Activated T-cell treated with anti-CD3 and anti-CD28 coated beads, Interleukin-2, amount 50 U/mL, for 72 hours (primary cell): ENCODE results near the gene C2orf92. TPM values are rescaled to one million over a fixed set of nuclear protein-coding genes. Genes with fewer than 3 reads are reported as not detected.

Experiments used
- ATAC-seq, 2 donors: fragments of 150-1000 bp; cut with Tn5 transposase; replicated peaks in 1 of 2; 2 replicates each; pipeline ENCODE4 v1.10.0; 2021; ENCODE audit warnings: moderate library complexity in 2 of 2, mild to moderate bottlenecking in 1 of 2
- DNase-seq, 2 donors: peaks; one replicate each; pipeline ENCODE4 v3.0.0; 2021 to 2022; ENCODE audit warnings: mixed read lengths in 1 of 2
- H3K27ac Mint-ChIP-seq: one replicate; pipeline ENCODE4 v1.8.0; 2022; ENCODE audit warnings: mild to moderate bottlenecking, moderate library complexity, mixed read lengths
- H3K27me3 Mint-ChIP-seq: one replicate; pipeline ENCODE4 v1.8.0; 2022; ENCODE audit warnings: low read depth, mixed read lengths
- H3K36me3 Mint-ChIP-seq, 2 donors: one replicate each; pipeline ENCODE4 v1.8.0; 2022; ENCODE audit warnings: mixed read lengths in 2 of 2, mild to moderate bottlenecking in 1 of 2; ENCODE audit not compliant: insufficient read depth in 2 of 2
- H3K4me1 Mint-ChIP-seq: one replicate; pipeline ENCODE4 v1.8.0; 2022; ENCODE audit warnings: low read depth, mixed read lengths
- H3K4me3 Mint-ChIP-seq, 2 donors: one replicate each; pipeline ENCODE4 v1.8.0; 2022; ENCODE audit warnings: mild to moderate bottlenecking in 2 of 2, mixed read lengths in 2 of 2, moderate library complexity in 2 of 2
- H3K9me3 Mint-ChIP-seq, 2 donors: one replicate each; pipeline ENCODE4 v1.8.0; 2022; ENCODE audit warnings: mixed read lengths in 2 of 2
- total RNA-seq, 2 donors: library from RNA; stranded (reverse); gene quantifications; one replicate each; pipeline ENCODE4 v1.2.3, GENCODE V29; 2022

Gene C2orf92
- total RNA-seq, 2 donors from 2014 or later: 15.2 to 18.0 TPM

GRCh38 chr2:97724501-97724900 lies 55.0 kb downstream of the C2orf92 start:
- DNase-seq (no peak), ATAC-seq (no peak)
- no peaks in the 10 kb centered on the region for H3K27me3 Mint-ChIP-seq
- H3K27ac Mint-ChIP-seq: no peak overlapping the region
- peaks cover 0 to 1% of the 10 kb centered on the region in 2 donors for H3K9me3 Mint-ChIP-seq
- peaks cover 27 to 72% of the 10 kb centered on the region in 2 donors for H3K36me3 Mint-ChIP-seq
- H3K4me3 Mint-ChIP-seq: no peak overlapping the region
- peaks cover 74% of the 10 kb centered on the region for H3K4me1 Mint-ChIP-seq

- ATAC-seq (no peak), DNase-seq (no peak)
- Mint-ChIP-seq H3K4me3 (no peak overlapping the region), H3K27me3 (no peaks in the 10 kb centered on the region), H3K9me3 (peaks cover 0 to 1% of the 10 kb centered on the region in 2 donors), H3K27ac (peak overlapping the region; percentile 23), H3K36me3 (peaks cover 29 to 73% of the 10 kb centered on the region in 2 donors), H3K4me1 (peaks cover 68% of the 10 kb centered on the region)
These were observed 55.6 kb downstream of the C2orf92 start for GRCh38 chr2:97724946-97725688.

- no peak overlapping the region for H3K4me3 Mint-ChIP-seq
- H3K27me3 Mint-ChIP-seq: no peaks in the 10 kb centered on the region
- peaks cover 0 to 1% of the 10 kb centered on the region in 2 donors for H3K9me3 Mint-ChIP-seq
- H3K27ac Mint-ChIP-seq: no peak overlapping the region
- no peak for ATAC-seq
- H3K4me1 Mint-ChIP-seq: peaks cover 58% of the 10 kb centered on the region
- peaks cover 35 to 74% of the 10 kb centered on the region in 2 donors for H3K36me3 Mint-ChIP-seq
- no peak for DNase-seq
These were observed 57.0 kb downstream of the C2orf92 start for GRCh38 chr2:97726261-97727064.

- Mint-ChIP-seq H3K27me3 (no peaks in the 10 kb centered on the region), H3K4me3 (peak overlapping the region in 1 of 2 donors; percentile 4), H3K4me1 (peaks cover 57% of the 10 kb centered on the region), H3K36me3 (peaks cover 36 to 78% of the 10 kb centered on the region in 2 donors), H3K9me3 (peaks cover 0 to 1% of the 10 kb centered on the region in 2 donors), H3K27ac (peak overlapping the region; percentile 84)
- peak in 1 of 2 donors; percentile 16 for ATAC-seq
- no peak for DNase-seq
These were observed 57.8 kb downstream of the C2orf92 start for GRCh38 chr2:97727296-97727695.

- ATAC-seq: peak; percentile 71 to 82
- peak overlapping the region; percentile 84 for H3K27ac Mint-ChIP-seq
- H3K4me3 Mint-ChIP-seq: peak overlapping the region; percentile 4 to 11
- H3K4me1 Mint-ChIP-seq: peaks cover 51% of the 10 kb centered on the region
- DNase-seq: no peak
- peaks cover 0 to 1% of the 10 kb centered on the region in 2 donors for H3K9me3 Mint-ChIP-seq
- H3K27me3 Mint-ChIP-seq: no peaks in the 10 kb centered on the region
- H3K36me3 Mint-ChIP-seq: peaks cover 36 to 71% of the 10 kb centered on the region in 2 donors
These were observed 58.7 kb downstream of the C2orf92 start for GRCh38 chr2:97728091-97728731.

GRCh38 chr2:97730245-97730644 lies 60.7 kb downstream of the C2orf92 start:
- no peaks in the 10 kb centered on the region for H3K27me3 Mint-ChIP-seq
- H3K4me1 Mint-ChIP-seq: peaks cover 41% of the 10 kb centered on the region
- H3K4me3 Mint-ChIP-seq: no peak overlapping the region
- peaks cover 36 to 65% of the 10 kb centered on the region in 2 donors for H3K36me3 Mint-ChIP-seq
- ATAC-seq (no peak), DNase-seq (no peak)
- peaks cover 0 to 1% of the 10 kb centered on the region in 2 donors for H3K9me3 Mint-ChIP-seq
- H3K27ac Mint-ChIP-seq: no peak overlapping the region

GRCh38 chr2:97731274-97732020 lies 61.9 kb downstream of the C2orf92 start:
- H3K4me1 Mint-ChIP-seq: peaks cover 30% of the 10 kb centered on the region
- H3K4me3 Mint-ChIP-seq: no peak overlapping the region
- H3K27me3 Mint-ChIP-seq: no peaks in the 10 kb centered on the region
- DNase-seq: no peak
- ATAC-seq: no peak
- peak overlapping the region; percentile 22 for H3K27ac Mint-ChIP-seq
- peaks cover 32 to 56% of the 10 kb centered on the region in 2 donors for H3K36me3 Mint-ChIP-seq
- H3K9me3 Mint-ChIP-seq: peaks cover 0 to 1% of the 10 kb centered on the region in 2 donors

- no peaks in the 10 kb centered on the region for H3K27me3 Mint-ChIP-seq
- DNase-seq (no peak), ATAC-seq (no peak)
- no peaks in the 10 kb centered on the region for H3K9me3 Mint-ChIP-seq
- H3K36me3 Mint-ChIP-seq: peaks cover 25 to 48% of the 10 kb centered on the region in 2 donors
- H3K27ac Mint-ChIP-seq: no peak overlapping the region
- H3K4me3 Mint-ChIP-seq: no peak overlapping the region
- H3K4me1 Mint-ChIP-seq: peaks cover 19% of the 10 kb centered on the region
These were observed 63.2 kb downstream of the C2orf92 start for GRCh38 chr2:97732436-97733340.

- DNase-seq (no peak), ATAC-seq (no peak)
- Mint-ChIP-seq H3K4me1 (peaks cover 14% of the 10 kb centered on the region), H3K27me3 (no peaks in the 10 kb centered on the region), H3K4me3 (no peak overlapping the region), H3K9me3 (no peaks in the 10 kb centered on the region), H3K36me3 (peaks cover 20 to 44% of the 10 kb centered on the region in 2 donors), H3K27ac (no peak overlapping the region)
These were observed 64.0 kb downstream of the C2orf92 start for GRCh38 chr2:97733341-97734035.

GRCh38 chr2:97734061-97735051 lies 64.8 kb downstream of the C2orf92 start:
- no peak for DNase-seq
- Mint-ChIP-seq H3K27ac (no peak overlapping the region), H3K4me1 (peaks cover 16% of the 10 kb centered on the region), H3K36me3 (peaks cover 16 to 39% of the 10 kb centered on the region in 2 donors), H3K27me3 (no peaks in the 10 kb centered on the region), H3K9me3 (no peaks in the 10 kb centered on the region), H3K4me3 (no peak overlapping the region)
- ATAC-seq: no peak
